ENCODE results near the gene SH3D21. TPM values are rescaled to one million over a fixed set of nuclear protein-coding genes. Genes with fewer than 3 reads are reported as not detected.

SH3D21 gene
- total and polyA plus RNA-seq, 10 of the 15 experiments (the other 5 are each of a cell fraction or from before 2014, with no cell fraction given): 0.06 to 5.9 (median 2.4) TPM

DNA sequence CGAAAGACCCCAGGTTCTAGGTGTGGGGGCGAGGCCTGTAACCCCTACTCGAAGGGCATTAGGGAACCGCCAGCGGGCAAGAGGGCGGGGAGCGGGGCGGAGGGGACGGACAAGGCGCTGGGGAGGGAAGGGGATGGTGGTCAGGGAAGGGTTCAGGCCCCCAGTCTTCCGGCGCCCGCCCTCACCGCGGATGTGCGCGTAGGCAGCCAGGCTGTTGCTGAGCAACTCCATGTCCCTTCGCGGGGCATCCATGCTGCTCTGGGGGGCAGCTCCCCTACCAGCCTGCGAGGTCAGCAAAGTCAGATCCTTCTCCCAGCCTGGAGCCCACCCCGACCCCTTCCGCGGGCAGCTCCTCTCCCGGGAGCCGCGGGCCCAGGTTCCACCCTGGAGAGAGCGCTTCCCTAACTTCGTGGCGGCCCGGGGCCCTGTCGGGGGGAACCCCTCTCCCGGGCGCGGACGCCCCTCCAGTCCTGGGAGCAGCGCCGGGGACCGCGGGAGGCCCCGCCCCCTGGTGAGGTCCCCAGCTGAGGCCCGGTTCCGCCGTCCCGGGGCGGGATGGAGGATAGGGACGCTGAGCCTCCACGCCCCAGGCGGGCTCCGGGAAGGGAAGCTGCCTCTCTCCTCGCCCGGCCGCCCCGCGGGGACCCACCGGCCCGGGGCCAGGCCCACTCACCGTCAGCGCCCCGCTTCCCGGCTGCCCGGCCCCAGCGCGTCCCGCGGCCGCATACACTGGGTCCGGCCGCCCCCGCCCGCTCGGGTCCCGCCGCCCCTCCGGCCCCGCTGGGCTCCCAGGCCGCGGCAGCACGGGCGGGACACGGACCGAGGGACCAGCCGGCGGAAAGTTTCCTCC is 16.8 kb downstream of the SH3D21 start (continued):
- TF ChIP-seq, protein P1, sequence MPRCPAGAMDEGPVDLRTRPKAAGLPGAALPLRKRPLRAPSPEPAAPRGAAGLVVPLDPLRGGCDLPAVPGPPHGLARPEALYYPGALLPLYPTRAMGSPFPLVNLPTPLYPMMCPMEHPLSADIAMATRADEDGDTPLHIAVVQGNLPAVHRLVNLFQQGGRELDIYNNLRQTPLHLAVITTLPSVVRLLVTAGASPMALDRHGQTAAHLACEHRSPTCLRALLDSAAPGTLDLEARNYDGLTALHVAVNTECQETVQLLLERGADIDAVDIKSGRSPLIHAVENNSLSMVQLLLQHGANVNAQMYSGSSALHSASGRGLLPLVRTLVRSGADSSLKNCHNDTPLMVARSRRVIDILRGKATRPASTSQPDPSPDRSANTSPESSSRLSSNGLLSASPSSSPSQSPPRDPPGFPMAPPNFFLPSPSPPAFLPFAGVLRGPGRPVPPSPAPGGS (IDR thresholded peaks at IDR 0.05; ENCODE audit: borderline replicate concordance, insufficient read depth, low read depth, low read length, poor library complexity, severe bottlenecking): peak; percentile 27
- TF ChIP-seq RB1 (IDR thresholded peaks at IDR 0.05; ENCODE audit: borderline replicate concordance) (no peak), IKZF1 (conservative IDR thresholded peaks at IDR 0.05) (peak; percentile 67), HDAC6 (IDR thresholded peaks at IDR 0.05; ENCODE audit: unreplicated experiment) (no peak), ZZZ3 (IDR thresholded peaks at IDR 0.05; ENCODE audit: control insufficient read depth, insufficient read length, low read depth) (no peak), ZNF24 (IDR thresholded peaks at IDR 0.05) (no peak), GATAD2B (conservative IDR thresholded peaks at IDR 0.05; ENCODE audit: low read depth) (peak; percentile 26; the same call in 1 of the 2 replicates)
- TF ChIP-seq, protein P2, sequence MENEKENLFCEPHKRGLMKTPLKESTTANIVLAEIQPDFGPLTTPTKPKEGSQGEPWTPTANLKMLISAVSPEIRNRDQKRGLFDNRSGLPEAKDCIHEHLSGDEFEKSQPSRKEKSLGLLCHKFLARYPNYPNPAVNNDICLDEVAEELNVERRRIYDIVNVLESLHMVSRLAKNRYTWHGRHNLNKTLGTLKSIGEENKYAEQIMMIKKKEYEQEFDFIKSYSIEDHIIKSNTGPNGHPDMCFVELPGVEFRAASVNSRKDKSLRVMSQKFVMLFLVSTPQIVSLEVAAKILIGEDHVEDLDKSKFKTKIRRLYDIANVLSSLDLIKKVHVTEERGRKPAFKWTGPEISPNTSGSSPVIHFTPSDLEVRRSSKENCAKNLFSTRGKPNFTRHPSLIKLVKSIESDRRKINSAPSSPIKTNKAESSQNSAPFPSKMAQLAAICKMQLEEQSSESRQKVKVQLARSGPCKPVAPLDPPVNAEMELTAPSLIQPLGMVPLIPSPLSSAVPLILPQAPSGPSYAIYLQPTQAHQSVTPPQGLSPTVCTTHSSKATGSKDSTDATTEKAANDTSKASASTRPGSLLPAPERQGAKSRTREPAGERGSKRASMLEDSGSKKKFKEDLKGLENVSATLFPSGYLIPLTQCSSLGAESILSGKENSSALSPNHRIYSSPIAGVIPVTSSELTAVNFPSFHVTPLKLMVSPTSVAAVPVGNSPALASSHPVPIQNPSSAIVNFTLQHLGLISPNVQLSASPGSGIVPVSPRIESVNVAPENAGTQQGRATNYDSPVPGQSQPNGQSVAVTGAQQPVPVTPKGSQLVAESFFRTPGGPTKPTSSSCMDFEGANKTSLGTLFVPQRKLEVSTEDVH (IDR thresholded peaks at IDR 0.05; ENCODE audit: low read depth, partially characterized antibody): no peak
- TF ChIP-seq, protein P3, sequence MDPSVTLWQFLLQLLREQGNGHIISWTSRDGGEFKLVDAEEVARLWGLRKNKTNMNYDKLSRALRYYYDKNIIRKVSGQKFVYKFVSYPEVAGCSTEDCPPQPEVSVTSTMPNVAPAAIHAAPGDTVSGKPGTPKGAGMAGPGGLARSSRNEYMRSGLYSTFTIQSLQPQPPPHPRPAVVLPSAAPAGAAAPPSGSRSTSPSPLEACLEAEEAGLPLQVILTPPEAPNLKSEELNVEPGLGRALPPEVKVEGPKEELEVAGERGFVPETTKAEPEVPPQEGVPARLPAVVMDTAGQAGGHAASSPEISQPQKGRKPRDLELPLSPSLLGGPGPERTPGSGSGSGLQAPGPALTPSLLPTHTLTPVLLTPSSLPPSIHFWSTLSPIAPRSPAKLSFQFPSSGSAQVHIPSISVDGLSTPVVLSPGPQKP (IDR thresholded peaks at IDR 0.05; ENCODE audit: low read depth, low read length): no peak
